NCI-H2227 treated with DMSO at 0.1 percent for 48 hours (cell line): ENCODE measurements around the gene COL6A1.

Experiments used
- DNase-seq: peaks from one replicate; lab custom pipeline; 2025; lab: John Stamatoyannopoulos, UW

Gene COL6A1

DNA sequence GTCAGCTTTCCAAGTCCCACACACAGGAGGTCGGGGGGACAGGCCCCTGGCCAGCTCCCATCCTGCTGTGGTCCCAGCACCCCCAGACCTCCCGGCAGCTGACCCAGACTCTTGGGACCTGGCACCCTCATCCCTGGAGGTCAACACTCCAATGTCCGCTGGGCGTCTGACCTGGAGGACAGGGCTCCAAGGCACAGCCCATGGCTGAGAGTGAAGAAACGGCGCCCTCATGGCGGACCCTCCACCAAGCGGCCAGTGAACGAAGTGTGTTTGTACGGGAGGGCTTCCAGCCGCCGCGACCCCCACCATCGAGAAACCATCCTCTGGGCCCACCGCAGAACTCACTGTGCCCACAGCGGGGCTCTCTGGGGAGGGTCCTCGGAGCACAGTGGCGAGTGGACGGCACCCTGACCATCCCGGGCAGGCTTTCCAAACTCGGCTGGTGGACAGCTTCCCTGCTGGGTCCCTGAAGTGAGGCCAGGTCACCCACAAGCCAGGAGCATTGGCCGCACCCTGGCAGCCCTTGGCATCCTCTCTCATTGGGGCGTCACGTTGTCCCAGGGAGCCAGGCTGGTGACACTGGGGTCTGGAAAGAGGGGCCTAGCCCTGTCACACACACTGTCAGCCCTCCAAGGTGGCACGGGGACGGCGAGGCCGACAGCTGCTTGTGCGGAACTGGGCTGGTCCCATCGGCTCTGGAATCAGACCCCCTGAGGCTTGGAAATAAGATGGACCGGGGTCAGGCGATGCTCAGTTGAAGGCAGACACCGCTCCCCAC is 68.5 kb downstream of the COL6A1 start:
- DNase-seq, result no peak

DNA sequence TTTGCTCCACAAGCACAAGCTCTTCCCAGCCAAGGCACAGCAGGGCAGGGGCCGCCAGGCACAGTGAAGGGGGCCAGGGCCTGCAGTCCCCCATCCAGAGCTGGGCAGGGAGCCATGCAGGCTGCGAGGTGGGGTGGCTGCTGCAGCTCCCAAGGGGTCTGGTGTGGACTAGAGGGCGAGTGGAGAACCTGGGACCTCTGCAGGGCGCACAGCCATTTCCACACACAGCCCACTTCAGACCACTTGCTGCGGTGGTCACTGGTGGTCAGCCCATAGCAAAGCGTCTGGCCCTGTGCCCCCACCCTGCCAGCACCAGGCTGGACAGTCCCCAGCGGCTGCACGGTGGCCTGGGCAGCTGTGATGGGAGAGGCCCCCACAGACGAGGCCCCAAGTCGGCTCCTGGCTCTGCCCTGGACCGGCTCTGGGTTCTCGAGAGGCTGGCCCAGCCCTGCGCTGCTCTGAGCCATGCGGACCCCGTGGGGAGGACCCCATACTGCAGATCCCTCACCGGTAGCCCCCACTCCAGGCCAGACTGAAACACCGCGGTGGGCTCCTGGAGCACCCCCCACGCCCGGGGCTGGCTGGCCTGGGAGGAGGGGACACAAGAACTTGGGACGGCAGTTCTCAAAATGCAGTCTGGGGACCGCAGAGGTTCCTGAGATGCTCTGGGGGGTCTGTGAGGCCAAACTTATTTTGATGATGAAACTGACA is 69.3 kb downstream of the COL6A1 start:
- DNase-seq, result no peak

DNA sequence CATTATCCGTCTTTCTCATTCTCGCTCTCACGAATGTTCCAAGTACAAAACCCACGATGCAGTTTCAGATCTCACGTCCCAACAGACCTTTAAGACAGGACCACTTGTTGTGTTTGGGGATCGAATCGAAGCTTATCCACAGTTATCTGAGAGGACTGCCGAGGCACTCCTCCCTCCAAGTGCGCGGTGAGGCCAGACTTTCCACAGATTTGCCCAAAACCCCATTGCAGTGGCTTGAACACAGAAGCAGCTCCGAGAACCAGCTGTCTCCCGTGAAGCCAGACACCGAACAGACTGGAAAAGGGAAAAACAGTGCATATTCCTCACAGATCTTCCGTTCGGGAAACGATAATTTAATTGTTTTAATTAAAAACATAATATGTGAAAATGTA is 69.8 kb downstream of the COL6A1 start:
- DNase-seq, result no peak

- no peak for DNase-seq
Measured at GRCh38 chr21:46051821-46052675, 70.5 kb downstream of the COL6A1 start.

GRCh38 chr21:46052703-46053651 is 71.4 kb downstream of the COL6A1 start:
- DNase-seq, result no peak

GRCh38 chr21:46054031-46054430 is 72.5 kb downstream of the COL6A1 start:
- DNase-seq, result no peak

- DNase-seq, result no peak
Measured at GRCh38 chr21:46054451-46054881, 72.9 kb downstream of the COL6A1 start.
